Ovary (tissue), 3 donors: ENCODE data around the gene TSGA10IP.

ENCODE experiments used
- EP300 ChIP-seq: sonication (generic); formaldehyde crosslinking; IDR thresholded peaks from one replicate; pipeline ENCODE4 v1.6.1; 2017; ENCODE audit warnings: antibody characterized with exemption
- POLR2A ChIP-seq: fragments of 450-650 bp; IDR thresholded peaks from one replicate; pipeline ENCODE4 v1.6.1; 2017; ENCODE audit warnings: antibody characterized with exemption, mild to moderate bottlenecking, moderate library complexity
- TF ChIP-seq, protein P1 (sequence below), 3 donors: fragments of 450-650 bp in 2 of 3; fragments of 200-600 bp in 1 of 3; IDR thresholded peaks; one replicate each; pipeline versions ENCODE4 v1.5.1 to v1.8.0; 2016 to 2022; ENCODE audit warnings: antibody characterized with exemption in 3 of 3, mild to moderate bottlenecking in 1 of 3
- donor health status: DM: no; HTN: no; CAD: no.

DNA sequence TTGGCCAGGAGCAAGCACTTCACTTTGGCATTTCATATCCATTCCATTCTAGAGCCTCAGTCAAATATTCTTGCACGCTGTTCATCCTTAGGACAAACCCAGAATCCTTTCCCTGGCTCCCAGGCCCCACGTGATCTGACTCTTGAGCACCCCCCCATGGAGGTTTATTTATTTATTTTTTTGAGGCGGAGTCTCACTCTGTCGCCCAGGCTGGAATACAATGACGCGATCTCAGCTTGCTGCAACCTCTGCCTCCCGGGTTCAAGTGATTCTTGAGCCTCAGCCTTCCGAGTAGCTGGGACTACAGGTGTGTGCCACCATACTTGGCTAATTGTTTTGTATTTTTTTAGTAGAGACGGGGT is 12.7 kb upstream of the TSGA10IP start:
- TF ChIP-seq, protein P1, sequence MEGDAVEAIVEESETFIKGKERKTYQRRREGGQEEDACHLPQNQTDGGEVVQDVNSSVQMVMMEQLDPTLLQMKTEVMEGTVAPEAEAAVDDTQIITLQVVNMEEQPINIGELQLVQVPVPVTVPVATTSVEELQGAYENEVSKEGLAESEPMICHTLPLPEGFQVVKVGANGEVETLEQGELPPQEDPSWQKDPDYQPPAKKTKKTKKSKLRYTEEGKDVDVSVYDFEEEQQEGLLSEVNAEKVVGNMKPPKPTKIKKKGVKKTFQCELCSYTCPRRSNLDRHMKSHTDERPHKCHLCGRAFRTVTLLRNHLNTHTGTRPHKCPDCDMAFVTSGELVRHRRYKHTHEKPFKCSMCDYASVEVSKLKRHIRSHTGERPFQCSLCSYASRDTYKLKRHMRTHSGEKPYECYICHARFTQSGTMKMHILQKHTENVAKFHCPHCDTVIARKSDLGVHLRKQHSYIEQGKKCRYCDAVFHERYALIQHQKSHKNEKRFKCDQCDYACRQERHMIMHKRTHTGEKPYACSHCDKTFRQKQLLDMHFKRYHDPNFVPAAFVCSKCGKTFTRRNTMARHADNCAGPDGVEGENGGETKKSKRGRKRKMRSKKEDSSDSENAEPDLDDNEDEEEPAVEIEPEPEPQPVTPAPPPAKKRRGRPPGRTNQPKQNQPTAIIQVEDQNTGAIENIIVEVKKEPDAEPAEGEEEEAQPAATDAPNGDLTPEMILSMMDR (IDR thresholded peaks at IDR 0.05): no peak
- no peak for TF ChIP-seq POLR2A
- no peak for TF ChIP-seq EP300
